GM19467 (cell line): Measurements from ENCODE around the gene CA11.

Source experiments
- ATAC-seq: cut with Tn5 transposase; IDR thresholded peaks from one replicate; pipeline ENCODE4 v1.9.1; 2021; ENCODE audit warnings: mild to moderate bottlenecking, moderate library complexity; ENCODE audit not compliant: unreplicated experiment

The CA11 gene

GRCh38 chr19:48615231-48616040 is 30.6 kb downstream of the CA11 start:
- ATAC-seq: no peak

GRCh38 chr19:48614436-48615230 is 31.4 kb downstream of the CA11 start, which contains the start of gene FAM83E:
FAM83E (minus strand) TSS chr19:48615076; CDS start chr19:48613372, 1,704 bp downstream.
- ATAC-seq: no peak

- no peak for ATAC-seq
Observed at GRCh38 chr19:48613852-48614435, 32.0 kb downstream of the CA11 start.

DNA sequence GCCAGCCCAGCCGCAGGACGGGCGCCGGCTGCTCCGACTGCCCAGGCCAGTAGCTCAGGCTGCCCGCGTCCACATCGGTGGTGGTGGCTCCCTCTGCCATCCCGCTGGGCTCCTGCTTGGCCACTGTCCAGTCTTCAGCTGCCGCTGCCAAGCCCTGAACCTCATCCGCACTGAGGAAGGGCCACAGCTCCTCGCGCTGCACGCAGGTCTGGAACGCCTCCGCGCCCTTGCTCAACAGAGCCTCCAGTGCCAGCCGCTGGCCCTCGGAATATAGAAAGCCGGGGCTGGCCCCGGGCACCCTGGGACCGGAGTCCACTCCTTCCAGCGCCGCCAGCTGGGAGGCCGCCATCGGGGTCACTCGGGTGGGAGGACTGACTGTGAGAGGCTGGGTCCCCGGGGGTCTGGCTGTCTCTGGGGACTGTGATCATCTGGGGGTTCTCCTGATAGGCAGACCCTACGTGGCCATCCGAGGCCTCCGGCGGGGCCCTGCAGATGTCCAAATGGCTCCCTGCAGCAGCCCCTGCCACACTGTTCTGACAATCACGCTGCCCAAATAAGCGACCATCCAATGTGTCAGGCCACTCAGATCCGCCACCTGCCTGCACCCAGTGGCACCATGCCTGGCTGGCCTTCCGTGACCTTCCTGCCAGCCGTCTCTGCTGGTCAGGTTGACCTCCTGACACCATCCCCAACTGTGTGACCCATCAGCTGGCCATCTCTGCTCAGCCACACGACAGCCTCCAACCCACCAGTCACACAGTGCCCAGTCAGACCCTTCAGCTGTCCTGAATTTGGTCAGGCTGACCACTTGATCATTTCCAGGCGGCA is 32.7 kb downstream of the CA11 start:
- ATAC-seq: no peak

DNA sequence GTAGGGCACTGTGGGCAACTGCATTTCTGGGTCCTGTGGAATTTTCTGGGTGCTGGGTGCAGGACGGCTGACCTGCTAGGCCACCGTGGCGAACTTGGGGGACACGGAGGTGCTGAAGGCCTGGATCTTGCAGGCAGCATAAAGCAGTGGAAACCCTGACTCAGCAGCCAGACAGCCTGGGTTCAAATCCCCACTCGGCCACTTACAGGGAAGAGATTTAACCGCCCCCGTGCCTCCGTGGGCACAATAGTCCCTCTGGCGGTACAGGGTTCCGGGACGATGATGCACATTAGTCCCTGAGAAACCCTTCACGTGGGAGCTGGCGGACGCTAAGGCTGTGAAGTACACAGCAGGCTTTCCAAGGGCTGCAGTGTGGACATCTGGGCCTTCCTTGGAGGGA is 34.1 kb downstream of the CA11 start:
- no peak for ATAC-seq

DNA sequence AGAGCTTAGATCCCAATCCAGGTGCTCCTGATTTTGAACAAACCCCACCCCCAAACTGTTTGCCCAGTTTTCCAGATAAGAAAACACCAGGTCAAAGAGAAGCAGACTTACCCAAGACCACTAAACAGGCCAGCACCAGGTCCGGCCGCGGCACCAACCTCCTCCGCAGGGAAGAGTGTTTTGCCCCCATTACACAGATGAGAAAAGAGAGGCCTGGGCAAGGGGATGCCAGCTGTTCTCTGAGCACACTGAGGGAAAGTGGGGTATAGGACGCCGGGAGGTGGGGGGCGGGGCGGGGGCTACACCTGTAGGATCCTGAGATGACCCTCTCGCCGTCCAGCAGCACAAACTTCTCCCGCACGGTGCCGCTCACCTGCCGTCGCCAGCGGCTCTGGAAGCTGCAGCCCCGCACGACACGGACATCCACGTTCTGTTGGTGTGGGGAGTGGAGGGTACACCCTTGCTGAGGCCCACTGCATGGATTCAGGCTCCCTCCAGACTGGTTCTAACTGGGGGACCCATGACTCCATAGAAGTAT is 36.3 kb downstream of the CA11 start:
- no peak for ATAC-seq

DNA sequence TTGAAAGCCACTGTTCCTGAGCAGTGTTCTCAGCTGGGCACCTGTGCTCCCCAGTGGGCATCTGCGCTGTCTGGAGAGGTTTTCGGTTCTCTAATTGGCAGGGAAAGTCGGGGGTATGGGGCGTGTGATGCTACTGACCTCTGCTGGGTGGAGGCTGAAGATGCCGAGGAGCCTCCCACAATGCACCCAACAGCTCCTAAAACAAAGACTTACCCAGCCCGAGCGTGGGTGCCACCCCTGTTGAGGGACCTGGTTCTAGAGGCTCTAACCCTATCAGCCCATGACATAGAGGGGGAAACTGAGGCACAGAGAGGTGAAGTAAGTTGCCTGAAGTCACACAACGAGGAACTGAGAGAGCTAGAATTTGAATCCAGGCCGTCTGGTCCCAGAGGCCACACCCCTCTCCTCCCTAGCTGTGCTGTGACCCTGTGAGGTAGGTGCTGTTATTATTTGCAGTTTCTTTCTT is 37.2 kb downstream of the CA11 start:
- no peak for ATAC-seq

DNA sequence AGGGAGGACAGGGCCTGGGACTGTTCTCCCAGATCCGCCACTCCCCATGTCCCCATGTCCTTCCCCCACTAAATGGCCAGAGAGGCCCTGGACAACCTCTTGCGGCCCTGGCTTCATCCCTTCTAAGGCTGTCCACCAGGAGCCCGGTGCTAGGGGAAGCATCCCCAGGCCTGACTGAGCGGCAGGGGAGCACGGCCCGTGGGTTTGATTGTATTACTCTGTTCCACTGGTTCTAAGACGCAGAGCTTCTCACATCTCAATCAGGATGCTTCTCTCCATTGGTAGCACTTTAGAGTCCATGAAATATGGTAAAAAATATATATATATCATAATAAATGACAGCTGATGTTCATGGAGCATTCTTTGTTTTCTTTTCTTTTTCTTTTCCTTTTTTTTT is 38.6 kb downstream of the CA11 start:
- no peak for ATAC-seq

- no peak for ATAC-seq
Observed at GRCh38 chr19:48606463-48607358, 39.3 kb downstream of the CA11 start, which contains the start of gene SPACA4. SPACA4 (plus strand) TSS chr19:48606742; CDS start chr19:48606979, 237 bp downstream.

DNA sequence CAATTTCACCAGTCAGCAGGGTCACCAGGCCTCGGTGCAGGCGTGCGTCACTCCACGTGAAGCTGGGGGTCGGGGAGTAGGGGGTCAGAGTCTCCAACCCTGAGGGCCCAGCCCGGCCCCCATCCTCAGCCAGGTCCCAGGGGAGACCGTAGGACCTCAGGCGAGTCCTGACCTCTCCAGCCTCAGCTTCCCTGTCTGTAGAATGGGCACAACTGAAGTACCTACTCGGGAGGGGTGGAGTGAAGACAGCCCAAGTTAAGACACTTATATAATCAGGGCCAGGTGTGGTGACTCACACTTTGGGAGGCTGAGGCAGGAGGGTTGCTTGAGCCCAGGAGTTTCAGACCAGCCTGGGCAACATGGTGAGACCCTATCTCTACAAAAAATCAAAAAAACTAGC is 42.1 kb downstream of the CA11 start:
- ATAC-seq: no peak

DNA sequence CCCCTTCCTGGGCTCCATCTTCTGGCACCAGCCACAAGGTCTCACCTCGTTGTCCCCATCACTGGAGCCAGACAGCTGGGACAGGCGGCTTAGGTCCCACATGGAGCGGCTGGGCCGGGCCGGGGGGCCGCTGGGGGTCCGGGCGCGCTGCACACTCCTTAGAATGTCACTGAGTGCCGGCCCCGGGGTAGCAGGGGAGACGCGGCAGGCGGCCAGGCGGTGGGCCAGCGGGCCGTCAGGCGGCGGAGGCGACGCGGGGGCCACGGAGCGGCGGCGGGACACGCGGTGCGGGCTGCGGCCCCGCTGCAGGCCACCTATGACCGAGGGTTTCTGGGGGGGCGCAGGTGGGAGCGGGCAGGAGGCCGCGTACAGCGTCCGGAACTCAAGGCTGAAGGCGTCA is 42.5 kb downstream of the CA11 start:
- no peak for ATAC-seq

DNA sequence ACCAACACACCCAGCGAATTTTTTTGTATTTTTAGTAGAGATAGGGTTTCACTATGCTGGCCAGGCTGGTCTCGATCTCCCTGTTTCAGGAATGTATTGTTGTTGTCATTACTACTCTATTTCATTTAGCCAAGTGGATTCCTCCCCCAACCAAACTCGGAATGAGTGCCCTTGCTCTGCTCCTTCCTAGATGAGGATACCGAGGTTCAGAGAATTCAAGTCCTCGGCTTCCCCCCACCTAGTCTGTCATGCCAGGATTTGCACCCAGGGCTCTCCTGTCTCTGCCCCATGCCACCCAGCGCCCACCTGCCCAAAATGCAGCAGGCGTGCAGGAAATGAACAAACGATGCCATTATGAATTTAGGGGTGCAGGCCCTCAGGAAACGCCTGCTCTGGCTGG is 43.0 kb downstream of the CA11 start:
- no peak for ATAC-seq

DNA sequence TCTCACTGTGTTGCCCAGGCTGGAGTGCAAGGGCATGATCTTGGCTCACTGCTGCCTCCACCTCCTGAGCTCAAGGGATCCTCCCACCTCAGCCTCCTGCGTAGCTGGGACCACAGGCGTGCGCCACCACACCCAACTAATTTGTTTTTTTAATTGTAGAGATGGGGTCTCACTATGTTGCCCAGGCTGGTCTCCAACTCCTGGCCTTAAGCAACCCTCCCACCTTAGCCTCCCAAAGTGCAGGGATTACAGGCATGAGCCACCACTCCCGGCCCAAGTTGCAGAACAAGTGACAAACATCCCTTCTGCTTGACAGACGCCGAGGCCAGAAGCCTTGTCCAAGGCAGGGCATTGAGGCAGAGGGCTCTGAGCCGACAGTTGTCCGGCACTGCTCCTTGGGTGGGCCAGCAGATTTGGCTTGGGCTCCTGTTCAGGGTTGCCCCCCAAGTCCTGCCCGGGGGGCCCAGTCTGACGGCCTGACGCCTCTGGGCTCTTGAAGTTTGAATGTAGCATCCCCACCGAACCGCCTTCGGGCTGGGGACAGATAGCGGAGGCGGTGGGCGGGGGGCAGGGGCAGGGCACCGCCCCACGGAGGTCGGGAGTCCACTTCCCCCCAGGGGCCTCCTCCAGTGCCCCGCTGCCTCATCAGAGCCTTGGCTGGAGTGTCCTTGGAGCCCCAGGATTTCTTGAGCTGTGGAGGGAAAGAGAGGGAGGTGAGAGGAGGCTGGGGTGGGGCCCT is 45.1 kb downstream of the CA11 start:
- ATAC-seq: no peak

- ATAC-seq: no peak
Observed at GRCh38 chr19:48598996-48599700, 46.8 kb downstream of the CA11 start.

DNA sequence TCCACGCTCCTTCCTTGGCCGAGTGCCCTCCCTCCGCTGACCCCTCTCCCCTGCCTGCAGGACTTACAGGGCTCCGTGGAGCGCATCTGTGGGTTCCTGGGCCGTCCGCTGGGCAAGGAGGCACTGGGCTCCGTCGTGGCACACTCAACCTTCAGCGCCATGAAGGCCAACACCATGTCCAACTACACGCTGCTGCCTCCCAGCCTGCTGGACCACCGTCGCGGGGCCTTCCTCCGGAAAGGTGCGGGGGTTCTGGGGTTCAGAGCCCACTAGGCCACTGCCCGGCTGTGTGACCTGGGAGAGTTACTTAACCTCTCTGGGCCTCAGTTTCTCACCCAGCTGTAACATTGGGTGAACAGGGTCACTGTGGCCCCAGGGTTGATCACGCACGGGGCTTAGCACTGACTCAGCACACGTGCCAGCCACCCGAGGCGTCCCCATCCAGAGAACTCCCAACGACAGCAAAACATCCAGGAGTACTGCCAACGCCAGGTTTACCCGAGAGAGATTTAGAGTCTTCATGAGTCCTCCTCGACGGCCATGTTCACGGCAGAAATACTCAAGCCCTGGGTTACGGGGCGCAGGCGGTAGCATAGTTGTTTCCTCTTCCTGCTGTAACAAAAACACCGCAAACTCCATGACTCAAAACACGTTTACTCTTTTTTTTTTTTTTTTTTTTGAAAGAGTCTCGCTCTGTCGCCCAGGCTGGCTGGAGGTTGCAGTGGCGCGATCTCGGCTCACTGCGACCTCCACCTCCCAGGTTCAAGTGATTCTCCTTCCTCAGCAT is 49.1 kb downstream of the CA11 start:
- no peak for ATAC-seq

GRCh38 chr19:48596237-48596636 is 49.8 kb downstream of the CA11 start:
- ATAC-seq: no peak

DNA sequence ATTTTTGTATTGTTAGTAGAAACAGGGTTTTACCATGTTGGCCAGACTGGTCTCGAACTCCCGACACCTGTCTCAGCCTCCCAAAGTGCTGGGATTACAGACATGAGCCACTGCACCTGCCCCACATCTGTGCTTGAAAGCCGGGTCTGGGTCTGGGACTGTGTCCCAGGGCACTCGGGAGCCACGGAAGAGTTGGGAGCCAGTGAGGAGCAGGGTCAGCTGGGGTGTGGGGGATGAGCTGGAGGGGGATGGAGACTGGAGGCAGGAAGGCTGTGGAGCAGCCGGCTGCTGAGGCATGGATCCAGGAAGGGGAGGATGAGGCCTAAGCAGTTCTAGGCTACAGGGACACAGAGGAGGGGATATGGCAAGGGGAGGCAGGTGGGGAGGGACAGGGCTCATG is 50.2 kb downstream of the CA11 start:
- ATAC-seq: no peak
